ENCODE data around the gene CIAO1. TPM values are rescaled to one million over a fixed set of nuclear protein-coding genes. Genes with fewer than 3 reads are reported as not detected.

The CIAO1 gene
- total and polyA plus RNA-seq, 2 of the 8 experiments (the other 6 are each of a cell fraction or from before 2014, with no cell fraction given), result 63.7 to 99.2 TPM

DNA sequence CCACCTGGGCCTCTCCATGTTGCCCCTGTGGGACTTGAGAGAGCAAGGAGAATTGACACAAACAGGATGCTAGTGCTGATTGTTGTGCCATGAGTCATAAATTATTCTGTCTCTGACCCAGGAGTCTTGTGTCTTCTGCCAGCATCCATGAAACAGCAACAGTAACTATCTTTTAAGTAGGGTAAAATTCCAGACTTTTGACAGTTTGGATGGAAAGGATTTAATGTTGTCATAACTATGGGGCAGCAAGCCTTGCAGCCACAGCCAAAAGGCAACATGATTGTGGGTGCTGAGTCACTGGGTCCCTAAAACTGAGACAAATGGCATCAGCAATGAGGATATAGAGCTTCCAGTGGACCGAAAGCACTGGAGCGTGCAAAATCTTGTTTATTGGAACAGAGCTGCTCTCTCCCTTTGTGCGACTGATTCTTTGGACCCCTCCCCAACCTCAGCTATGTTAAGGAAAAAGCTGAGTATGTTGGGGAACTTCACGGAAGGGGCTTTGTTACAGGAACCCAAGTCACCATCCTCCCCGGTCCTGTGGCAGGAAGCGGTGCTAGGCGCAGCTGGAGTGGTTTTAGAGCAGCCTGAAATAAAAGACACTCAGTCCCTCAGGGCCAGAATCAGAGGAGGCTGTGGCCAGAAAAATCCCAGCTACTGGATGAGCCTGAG, 49.5 kb downstream of the CIAO1 start:
- DNase-seq (ENCODE audit: low read depth in 1 of 2, low spot score in 2 of 2), result no peak
- CTCF ChIA-PET (ENCODE audit: partially characterized antibody), result interaction anchor here (0.7 kb wide), 1 partner anchor 9 kb away, joined by 3 read pairs; the partner anchor contains the start of gene ITPRIPL1
- H2BK5ac ChIP-seq (ENCODE audit: low read depth, low read length), result no peak overlapping the region

More for the DNA sequence above, 49.5 kb downstream of the CIAO1 start:
- Histone ChIP-seq H2BK12ac (ENCODE audit: low read depth, low read length) (0 out of 2 replicates have a peak overlapping the region, but pooled peaks have one; percentile 60), H3K4ac (replicated peaks; ENCODE audit: insufficient read length, low read depth, low read length) (no peak overlapping the region), H3K23ac (ENCODE audit: insufficient read length) (no peak overlapping the region), H2AK5ac (ENCODE audit: low read depth, low read length) (no peak overlapping the region), H4K91ac (replicated peaks; ENCODE audit: insufficient read length, low read length) (no peak overlapping the region), H2BK120ac (replicated peaks; ENCODE audit: low read depth, low read length) (no peak overlapping the region), H3K23me2 (ENCODE audit: low read depth, low read length) (no peaks in the 10 kb centered on the region), H3K9me3 (ENCODE audit: insufficient read depth in 2 of 2, low read depth in 1 of 2, low read length in 1 of 2) (no peaks in the 10 kb centered on the region), H3K18ac (ENCODE audit: extremely low read depth, low read length) (no peak overlapping the region), H3K36me3 (ENCODE audit: control insufficient read depth in 2 of 4, insufficient read depth in 4 of 4, low read length in 3 of 4) (no peaks in the 10 kb centered on the region), H3K4me2 (ENCODE audit: insufficient read depth in 1 of 2, low read depth in 2 of 2, low read length in 2 of 2) (no peak overlapping the region), H2AFZ (ENCODE audit: low read length) (no peak overlapping the region), H3K79me1 (ENCODE audit: low read depth, low read length) (no peaks in the 10 kb centered on the region), H3K9ac (replicated peaks in 1 of 4; ENCODE audit: extremely low read depth in 1 of 4, low read depth in 3 of 4, low read length in 3 of 4) (no peak overlapping the region), H4K5ac (ENCODE audit: insufficient read length, low read depth, low read length) (no peak overlapping the region), H4K20me1 (replicated peaks in 1 of 2; ENCODE audit: control insufficient read depth in 1 of 2, insufficient read depth in 2 of 2, low read length in 2 of 2) (no peaks in the 10 kb centered on the region), H4K8ac (ENCODE audit: extremely low read depth, insufficient read depth, low read length) (no peak overlapping the region), H3K27ac (ENCODE audit: low read depth, low read length) (no peak overlapping the region), H3K27me3 (replicated peaks in 1 of 4; ENCODE audit: control insufficient read depth in 3 of 4, extremely low read depth in 1 of 4, insufficient read depth in 3 of 4, low read length in 3 of 4) (peaks cover 0 to 11% (median 8%) of the 10 kb centered on the region in 4 experiments; a peak in 6 of 7 replicates), H3K14ac (ENCODE audit: insufficient read length) (no peak overlapping the region), H3K56ac (replicated peaks; ENCODE audit: insufficient read length, low read depth, low read length) (no peak overlapping the region), H3K79me2 (ENCODE audit: control insufficient read depth in 1 of 2, insufficient read depth in 2 of 2, low read length in 2 of 2) (no peaks in the 10 kb centered on the region), H2BK15ac (ENCODE audit: low read length) (no peak overlapping the region), H2BK20ac (ENCODE audit: low read length) (no peak overlapping the region), H3K4me3 (ENCODE audit: extremely low read depth in 1 of 4, insufficient read depth in 2 of 4, low read depth in 3 of 4, low read length in 4 of 4) (no peak overlapping the region), H3K4me1 (replicated peaks in 1 of 4; ENCODE audit: control insufficient read depth in 3 of 4, insufficient read depth in 4 of 4, low read length in 3 of 4) (no peaks in the 10 kb centered on the region)
- no peak for TF ChIP-seq HDAC2 (IDR thresholded peaks at IDR 0.05; ENCODE audit: borderline replicate concordance in 1 of 2, low read depth in 2 of 2, low read length in 2 of 2)
- TF ChIP-seq RNF2 (IDR thresholded peaks at IDR 0.05; ENCODE audit: borderline replicate concordance, low read depth, low read length, missing control alignments, poor library complexity, severe bottlenecking), result no peak
- no peak for TF ChIP-seq TEAD4 (IDR thresholded peaks at IDR 0.05; ENCODE audit: low read depth, low read length)
- TF ChIP-seq POLR2AphosphoS5 (IDR thresholded peaks at IDR 0.05; ENCODE audit: low read depth, low read length), result no peak
- TF ChIP-seq SIN3A (conservative IDR thresholded peaks at IDR 0.05 in 1 of 2, IDR thresholded peaks at IDR 0.05 in 1 of 2; ENCODE audit: low read depth in 1 of 2, low read length in 2 of 2), result no peak
- no peak for TF ChIP-seq FOSL1 (IDR thresholded peaks at IDR 0.05; ENCODE audit: insufficient read depth, low read depth, low read length)
- no peak for TF ChIP-seq EZH2 (IDR thresholded peaks at IDR 0.05; ENCODE audit: low read depth, low read length, severe bottlenecking)
- TF ChIP-seq, protein P1, sequence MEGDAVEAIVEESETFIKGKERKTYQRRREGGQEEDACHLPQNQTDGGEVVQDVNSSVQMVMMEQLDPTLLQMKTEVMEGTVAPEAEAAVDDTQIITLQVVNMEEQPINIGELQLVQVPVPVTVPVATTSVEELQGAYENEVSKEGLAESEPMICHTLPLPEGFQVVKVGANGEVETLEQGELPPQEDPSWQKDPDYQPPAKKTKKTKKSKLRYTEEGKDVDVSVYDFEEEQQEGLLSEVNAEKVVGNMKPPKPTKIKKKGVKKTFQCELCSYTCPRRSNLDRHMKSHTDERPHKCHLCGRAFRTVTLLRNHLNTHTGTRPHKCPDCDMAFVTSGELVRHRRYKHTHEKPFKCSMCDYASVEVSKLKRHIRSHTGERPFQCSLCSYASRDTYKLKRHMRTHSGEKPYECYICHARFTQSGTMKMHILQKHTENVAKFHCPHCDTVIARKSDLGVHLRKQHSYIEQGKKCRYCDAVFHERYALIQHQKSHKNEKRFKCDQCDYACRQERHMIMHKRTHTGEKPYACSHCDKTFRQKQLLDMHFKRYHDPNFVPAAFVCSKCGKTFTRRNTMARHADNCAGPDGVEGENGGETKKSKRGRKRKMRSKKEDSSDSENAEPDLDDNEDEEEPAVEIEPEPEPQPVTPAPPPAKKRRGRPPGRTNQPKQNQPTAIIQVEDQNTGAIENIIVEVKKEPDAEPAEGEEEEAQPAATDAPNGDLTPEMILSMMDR (IDR thresholded peaks at IDR 0.05; ENCODE audit: control extremely low read depth in 1 of 3, insufficient read depth in 1 of 3, low read depth in 1 of 3, low read length in 3 of 3), result no peak
- no peak for TF ChIP-seq BCL11A (IDR thresholded peaks at IDR 0.05; ENCODE audit: low read depth in 2 of 2, low read length in 2 of 2)
- 93% methylated on average over 7 of the region's 7 CpGs; no CpG with 5 or more reads in 1 of the 2 experiments for WGBS, 2 experiments (ENCODE audit: extremely low coverage in 1 of 2, insufficient coverage in 1 of 2, insufficient read length in 1 of 2, insufficient replicate concordance in 2 of 2, low coverage in 1 of 2, low lambda C conversion rate in 2 of 2, missing lambda C conversion rate in 1 of 2)
- POLR2A ChIA-PET (ENCODE audit: partially characterized antibody), result no interaction called here
- no peak for FAIRE-seq

Measured in H1 (cell line).